GM19324 (cell line): Measurements from ENCODE around the gene SLC2A13.
"Not testable (repeated sequence)": the region's sequence is repeated elsewhere in the genome, so short reads cannot be mapped to it uniquely, and the experiment has no call there.

Experiments
- ATAC-seq: cut with Tn5 transposase; IDR thresholded peaks from one replicate; pipeline ENCODE4 v1.9.1; 2021; ENCODE audit warnings: mild to moderate bottlenecking, moderate library complexity; ENCODE audit not compliant: unreplicated experiment, low FRiP score

Gene SLC2A13

DNA sequence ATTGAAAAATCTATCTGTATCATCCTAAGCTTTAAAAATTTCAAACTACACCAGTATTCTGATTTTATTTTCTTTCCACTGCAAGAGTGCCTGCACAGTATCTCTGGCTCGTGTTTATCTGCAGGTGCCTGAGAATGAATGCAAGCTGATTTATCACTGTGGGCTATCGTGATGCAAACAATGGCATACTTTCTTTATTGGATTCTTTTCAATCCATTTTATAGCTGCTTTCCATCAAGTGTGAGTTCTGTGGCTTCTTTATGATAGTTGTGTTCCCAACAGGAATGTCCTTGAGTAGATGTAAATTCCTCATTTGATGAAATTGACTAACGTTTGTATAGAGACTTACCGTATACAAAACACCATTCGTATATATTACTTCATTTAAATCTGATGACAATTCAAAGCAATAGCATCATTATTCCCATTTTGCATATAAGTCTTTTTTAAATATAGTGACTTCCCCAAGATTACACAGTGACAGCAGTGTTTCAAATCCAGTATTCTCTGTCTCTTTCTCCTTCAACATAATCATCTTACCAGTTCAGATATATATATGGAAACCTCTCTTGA, 326.0 kb downstream of the SLC2A13 start:
- no peak for ATAC-seq

DNA sequence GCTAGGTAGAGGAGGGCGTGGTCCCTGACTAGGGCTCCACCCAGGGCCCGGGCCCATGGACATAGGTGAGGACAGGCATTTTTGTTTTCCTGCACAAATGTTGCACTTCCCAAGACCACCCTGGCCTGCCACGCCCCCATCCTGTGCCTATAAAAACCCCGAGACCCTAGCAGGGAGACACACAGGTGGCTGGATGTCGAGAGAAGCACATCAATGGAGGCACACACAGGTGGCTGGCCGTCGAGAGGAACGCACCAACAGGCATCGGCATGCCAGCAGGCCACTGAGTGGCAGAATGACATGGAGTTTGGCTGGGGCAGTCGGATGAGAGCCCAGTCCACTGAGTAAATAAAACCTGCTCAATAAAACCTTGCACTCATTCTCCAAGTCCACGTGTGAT, 328.4 kb downstream of the SLC2A13 start:
- no peak for ATAC-seq

DNA sequence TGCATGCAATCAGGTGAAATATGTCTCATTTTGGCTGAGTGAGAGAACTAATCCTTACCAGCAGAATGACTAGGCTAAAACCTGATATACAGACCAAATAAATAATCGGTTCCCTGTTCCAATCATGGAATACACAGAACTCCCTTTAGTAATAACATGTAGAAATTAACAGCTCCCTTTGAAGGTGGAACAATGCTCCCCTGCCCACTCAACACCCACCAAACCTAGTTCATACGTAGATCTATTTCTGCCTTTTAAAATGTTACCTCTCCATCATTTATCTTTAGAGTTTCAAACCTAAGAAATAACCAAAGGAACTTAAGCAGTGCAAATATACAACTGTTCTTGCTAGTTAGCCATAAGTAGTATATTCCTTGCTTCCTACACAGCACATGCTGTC, 332.6 kb downstream of the SLC2A13 start:
- no peak for ATAC-seq

DNA sequence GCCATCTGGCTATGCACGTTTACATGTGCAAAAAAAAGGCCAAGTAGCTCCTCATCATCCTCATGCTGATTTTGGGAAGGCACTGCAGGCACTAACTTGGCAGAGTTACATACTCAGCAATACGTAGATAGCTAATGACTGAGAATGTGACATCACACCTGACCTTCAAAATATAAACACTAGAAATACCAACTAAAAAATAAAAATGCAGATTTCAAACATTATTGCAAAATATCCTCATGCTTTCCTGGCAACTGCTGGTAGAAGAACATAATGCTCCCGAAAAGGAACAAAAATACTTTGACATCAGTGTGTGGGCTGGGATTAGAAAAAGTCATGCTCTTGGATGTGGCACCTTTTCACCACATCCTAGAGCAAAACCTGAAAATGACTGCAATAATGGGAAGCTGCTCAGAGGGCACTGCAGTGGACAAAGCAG, 333.0 kb downstream of the SLC2A13 start:
- ATAC-seq = no peak

DNA sequence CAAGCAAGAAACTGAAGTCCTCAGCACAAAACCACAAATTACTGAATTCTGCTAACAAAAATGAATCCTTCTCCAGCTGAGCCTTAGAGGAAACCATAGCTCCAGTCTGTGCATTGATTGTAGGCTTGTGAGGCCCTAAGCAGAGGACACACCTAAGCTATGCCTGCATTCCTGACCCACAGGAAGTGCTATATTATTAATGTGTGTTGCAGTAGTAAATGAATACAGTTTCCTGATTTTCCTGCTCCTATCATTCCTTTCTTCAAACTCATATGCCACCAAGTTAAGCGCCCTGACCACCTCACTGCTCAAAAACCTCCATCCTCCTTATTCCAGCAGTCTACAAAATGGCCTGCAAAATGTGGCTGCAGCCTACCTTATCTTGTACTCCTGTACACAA, 334.4 kb downstream of the SLC2A13 start:
- no peak for ATAC-seq

DNA sequence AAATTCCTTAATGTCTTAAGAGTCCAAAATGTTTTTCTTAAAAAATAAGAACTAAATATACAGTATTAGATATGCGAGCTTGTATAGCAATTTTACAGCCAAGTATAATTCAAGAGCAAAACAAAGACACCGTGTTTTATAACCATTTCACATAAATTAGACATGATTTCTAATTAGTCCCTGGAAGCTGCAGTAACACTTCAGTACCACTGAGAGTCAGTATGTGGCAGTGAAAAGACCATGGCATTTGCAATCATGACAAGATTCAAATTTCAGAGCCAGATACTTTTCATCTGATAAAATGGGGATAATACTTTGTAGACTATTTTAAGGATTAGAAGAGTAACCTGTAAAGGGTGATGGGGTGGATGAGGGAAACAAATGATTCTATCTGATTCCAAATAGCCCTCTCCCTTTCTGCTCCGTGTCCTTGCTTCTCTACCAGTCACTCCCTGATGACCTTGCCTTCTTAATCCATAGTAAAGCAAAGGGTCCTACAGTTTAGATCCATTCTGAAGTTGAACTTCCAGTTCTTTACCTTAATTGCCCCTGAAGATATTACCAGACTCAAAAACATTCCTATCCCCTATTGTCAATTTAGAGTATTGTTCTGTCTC, 340.8 kb downstream of the SLC2A13 start:
- ATAC-seq = no peak

DNA sequence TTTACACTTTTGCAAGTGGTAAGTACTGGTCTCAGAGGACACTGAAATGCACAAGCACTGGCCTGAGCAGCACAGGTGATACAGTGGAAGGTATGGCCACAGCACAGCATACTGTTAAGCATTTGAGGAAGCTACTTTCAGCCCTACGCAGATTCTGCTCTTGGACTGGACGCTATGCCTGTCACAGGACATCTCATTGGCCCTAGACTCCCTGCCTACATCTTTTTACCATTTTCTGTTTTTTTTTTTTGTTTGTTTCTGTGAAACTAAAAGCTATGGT, 342.1 kb downstream of the SLC2A13 start:
- no peak for ATAC-seq

DNA sequence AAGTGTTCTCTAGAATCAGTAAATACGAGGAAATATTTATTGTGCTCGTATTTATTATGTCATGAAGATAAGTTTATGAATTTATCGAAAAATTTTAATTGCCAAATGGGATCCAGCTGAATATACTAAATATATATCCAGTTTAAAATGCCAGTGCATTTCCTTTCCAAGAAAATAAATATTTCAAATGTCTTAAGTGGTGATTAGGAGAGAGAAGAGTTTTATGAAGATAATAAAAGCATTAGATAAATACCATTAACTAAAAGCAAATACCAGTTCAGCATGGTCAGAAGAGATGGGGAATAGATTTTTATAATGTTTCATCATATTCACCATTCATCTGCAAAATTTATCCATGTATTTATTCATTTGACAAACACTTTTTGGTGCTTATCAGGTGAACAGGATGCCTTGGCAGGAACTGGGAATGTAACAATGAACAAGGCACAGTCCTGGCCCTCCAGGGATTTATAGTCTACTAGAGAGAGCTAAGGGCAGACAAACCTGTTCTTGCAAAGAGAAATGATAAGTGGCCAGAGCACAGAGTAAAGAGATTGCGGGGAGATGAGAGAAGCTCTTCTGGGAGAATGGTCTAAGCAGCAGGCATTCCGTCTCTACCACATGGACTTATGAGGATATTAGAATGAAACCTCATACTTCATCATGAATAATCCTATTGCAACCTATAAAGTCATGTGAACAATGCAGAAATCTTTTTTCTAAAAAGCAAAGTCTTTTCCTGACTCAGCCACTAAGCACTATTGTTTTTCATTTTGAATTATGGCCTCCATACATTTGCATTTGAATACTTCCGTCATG, 342.6 kb downstream of the SLC2A13 start:
- ATAC-seq = no peak

DNA sequence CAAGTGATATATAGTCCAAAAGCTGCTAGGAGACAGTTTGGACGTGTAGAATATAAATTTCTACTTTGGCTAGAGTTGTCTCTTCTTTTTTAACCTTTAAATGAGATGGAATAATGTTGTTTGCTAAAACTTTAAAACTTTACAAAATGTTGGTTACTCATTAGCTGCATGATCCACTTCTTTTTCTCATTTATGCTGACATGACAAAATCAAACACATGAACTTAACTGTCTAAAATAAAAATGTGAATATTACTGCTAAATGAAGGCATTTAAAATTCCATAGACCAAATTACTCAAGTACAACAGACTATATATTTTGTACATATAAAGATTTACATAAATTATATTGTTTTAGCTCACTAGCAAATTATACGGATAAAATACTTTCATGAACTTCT, 350.4 kb downstream of the SLC2A13 start:
- ATAC-seq = no peak

DNA sequence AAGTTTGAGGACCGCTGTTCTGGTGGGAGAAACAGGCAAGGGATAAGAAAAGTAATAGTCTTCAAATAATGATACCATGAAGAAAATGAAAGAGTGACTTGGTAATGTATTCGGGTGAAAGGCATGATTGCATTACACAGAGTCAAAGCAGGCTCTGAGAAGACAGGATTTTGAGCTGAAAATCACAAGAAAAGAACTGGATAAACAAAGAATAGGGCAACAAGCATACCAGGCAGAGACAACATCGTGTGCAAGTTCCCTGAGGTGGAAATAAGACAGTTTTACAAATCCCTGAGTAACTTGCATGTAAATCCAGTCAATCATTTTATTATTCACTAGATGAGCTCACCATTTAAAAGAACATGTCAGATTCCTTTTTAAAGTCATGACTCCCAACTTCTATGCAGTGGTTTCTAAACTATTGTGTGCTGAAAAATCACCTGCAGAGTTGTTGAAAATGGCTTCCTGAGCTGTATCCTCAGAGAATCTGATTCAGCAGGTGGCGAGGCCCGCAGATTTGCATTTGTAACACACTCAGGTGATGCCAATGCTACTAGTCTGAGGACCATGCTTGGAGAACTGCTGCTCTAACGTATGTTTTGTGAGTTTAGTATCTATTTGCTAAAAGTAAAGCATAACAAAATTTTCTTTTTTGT, 353.3 kb downstream of the SLC2A13 start:
- ATAC-seq = no peak

DNA sequence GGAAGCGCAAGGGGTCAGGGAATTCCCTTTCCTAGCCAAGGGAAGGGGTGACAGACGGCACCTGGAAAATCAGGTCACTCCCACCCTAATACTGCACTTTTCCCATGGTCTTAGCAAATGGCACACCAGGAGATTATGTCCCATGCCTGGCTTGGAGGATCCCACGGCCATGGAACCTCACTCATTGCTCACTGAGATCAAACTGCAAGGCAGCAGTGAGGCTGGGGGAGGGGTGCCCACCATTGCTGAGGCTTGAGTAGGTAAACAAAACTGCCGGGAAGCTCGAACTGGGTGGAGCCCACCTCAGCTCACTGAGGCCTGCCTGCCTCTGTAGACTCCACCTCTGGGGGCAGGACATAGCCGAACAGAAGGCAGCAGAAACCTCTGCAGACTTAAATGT, 359.7 kb downstream of the SLC2A13 start:
- ATAC-seq = not testable (repeated sequence)

DNA sequence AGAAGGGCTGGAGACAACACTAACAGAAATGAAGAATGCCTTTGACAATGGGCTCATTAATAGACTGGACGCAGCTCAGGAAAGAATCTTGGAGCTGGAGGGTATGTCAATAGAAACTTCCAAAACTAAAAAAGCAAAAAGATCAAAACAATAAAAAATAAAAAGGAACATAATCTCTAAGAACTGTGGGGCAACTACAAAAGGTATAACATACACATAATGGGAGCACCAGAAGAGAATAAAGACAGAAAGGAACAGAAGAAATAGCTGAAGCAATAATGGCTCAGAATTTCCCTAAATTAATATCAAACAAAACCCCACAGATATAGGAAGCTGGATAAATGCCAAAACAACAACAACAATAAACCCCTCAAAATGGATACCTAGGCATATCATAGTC, 362.2 kb downstream of the SLC2A13 start:
- ATAC-seq = no peak

DNA sequence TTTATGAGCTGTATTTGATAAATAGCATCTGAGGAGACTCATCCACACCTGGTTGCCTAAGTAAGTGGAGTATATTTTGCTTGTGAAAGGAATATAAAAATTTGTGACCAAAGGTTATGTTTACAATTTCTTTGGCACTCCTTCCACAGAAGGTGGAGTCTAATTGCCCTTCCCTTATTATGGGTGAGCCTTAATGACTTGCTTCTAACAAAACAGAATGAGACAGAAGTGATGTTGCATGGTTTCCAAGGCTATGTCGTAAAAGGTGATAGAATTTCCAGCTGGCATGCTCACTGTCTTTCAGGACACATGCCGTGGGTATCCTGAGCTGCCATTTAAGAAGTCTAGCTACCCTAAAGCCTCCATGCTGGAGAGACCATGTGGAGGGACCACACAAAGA, 369.5 kb downstream of the SLC2A13 start:
- no peak for ATAC-seq

DNA sequence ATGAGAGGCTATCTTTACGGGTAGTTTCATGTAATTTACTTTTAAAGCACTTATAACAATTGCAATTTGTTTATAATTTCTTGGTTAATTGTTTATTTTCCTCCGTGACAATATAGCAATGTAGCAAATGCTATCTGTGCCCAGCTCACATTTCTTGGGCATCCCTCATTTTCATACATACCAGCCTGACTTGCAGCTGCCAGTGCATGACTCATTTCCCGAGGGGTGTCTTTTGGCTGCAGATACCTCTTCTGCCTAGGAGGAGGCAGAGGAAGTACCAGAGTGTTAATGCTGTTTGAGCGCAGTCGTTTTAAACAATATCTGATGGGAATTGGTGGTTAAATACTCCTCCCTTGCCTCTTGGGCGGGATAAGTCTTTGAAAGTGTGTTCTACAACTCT, 382.1 kb downstream of the SLC2A13 start:
- peak; percentile 63 for ATAC-seq

DNA sequence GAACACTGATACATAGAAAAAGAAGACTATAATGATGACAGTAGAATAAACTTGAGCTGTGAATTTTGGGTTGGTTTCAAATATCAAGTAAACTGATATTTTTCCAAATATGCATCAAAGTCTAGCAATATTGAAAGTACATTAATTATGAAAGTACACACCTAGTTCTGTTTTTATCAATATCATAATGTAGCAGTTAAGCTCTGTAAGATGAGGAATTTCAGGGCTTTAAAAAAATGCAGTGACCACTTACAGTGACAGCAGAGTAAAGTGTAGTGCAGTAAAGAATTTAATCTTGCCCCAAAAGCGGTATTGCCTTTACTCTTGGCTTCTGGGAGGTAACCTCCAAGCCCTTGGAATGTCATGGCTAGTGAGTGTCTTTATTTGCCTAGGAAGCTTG, 383.4 kb downstream of the SLC2A13 start:
- ATAC-seq = no peak

DNA sequence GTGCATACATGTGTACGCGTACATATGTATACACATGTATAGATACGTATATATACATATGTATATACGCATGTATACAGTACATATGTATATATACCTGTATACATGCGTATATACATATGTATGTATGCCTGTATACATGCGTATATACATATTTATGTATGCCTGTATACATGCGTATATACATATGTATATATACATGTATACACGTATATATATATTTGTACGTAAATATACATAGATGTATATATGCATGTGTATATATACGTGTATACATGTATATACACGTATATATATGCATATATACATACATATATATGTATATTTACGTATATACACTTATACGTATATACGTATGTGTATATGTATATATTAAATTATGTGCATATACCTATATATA, 392.3 kb downstream of the SLC2A13 start:
- ATAC-seq = no peak

DNA sequence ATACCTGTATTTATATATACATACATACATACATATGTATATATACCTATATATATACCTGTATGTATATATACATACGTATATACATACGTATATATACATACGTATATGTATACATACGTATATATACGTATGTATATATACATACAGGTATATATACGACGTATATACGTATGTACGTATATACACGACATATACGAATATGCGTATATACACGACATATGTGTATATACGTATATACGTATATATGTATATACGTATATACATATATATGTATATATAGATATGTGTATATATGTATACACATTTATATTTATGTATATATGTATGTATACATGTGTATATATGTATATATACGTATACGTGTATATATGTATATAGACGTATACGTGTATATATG, 393.5 kb downstream of the SLC2A13 start:
- no peak for ATAC-seq
